Neural cell (in vitro differentiated cells): ENCODE data around the gene IL1RL2. TPM values are rescaled to one million over a fixed set of nuclear protein-coding genes. Genes with fewer than 3 reads are reported as not detected.

Experiments used
- H2AFZ ChIP-seq: fragments of 200-600, 300-800 bp; sonication (generic), shearing (Covaris generic); 2 replicates; pipeline ENCODE4 v1.6.0; 2014; ENCODE audit warnings: low read depth, mild to moderate bottlenecking, antibody characterized with exemption, low read length, moderate library complexity
- H3F3A ChIP-seq: fragments of 200-600 bp; shearing (Covaris generic); 2 replicates; pipeline ENCODE4 v1.6.1; 2016; ENCODE audit warnings: mild to moderate bottlenecking, moderate library complexity, mixed read lengths, antibody characterized with exemption, low read length; ENCODE audit not compliant: insufficient read depth, poor library complexity, severe bottlenecking
- H3K27ac ChIP-seq: fragments of 200-600, 300-800 bp; sonication (generic), shearing (Covaris generic); 2 replicates; pipeline ENCODE4 v1.5.1; 2014; ENCODE audit warnings: mild to moderate bottlenecking, low read length, moderate library complexity
- H3K27me3 ChIP-seq: fragments of 300-800, 200-600 bp; sonication (generic), shearing (Covaris generic); 2 replicates; pipeline ENCODE4 v1.6.0; 2014; ENCODE audit warnings: mild to moderate bottlenecking, low read depth, low read length, moderate library complexity; ENCODE audit not compliant: insufficient read depth
- H3K36me3 ChIP-seq: fragments of 300-800, 200-600 bp; sonication (generic), shearing (Covaris generic); 2 replicates; pipeline ENCODE4 v1.5.1; 2014; ENCODE audit warnings: mild to moderate bottlenecking, antibody characterized with exemption, low read length, moderate library complexity; ENCODE audit not compliant: insufficient read depth
- H3K4me2 ChIP-seq: fragments of 300-800, 200-600 bp; sonication (generic), shearing (Covaris generic); 2 replicates; pipeline ENCODE4 v1.6.0; 2014; ENCODE audit warnings: mild to moderate bottlenecking, low read length
- H3K4me3 ChIP-seq: fragments of 300-800, 200-600 bp; sonication (generic), shearing (Covaris generic); 2 replicates; pipeline ENCODE4 v1.5.1; 2014; ENCODE audit warnings: mild to moderate bottlenecking, low read length, moderate library complexity
- H3K79me2 ChIP-seq: fragments of 200-600 bp; shearing (Covaris generic); replicated peaks from 2 replicates; pipeline ENCODE4 v1.6.0; 2014; ENCODE audit warnings: mild to moderate bottlenecking, low read length, moderate library complexity; ENCODE audit not compliant: insufficient read depth
- H3K9ac ChIP-seq: fragments of 300-800, 200-600 bp; sonication (generic), shearing (Covaris generic); 2 replicates; pipeline ENCODE4 v1.6.1; 2016; ENCODE audit warnings: mild to moderate bottlenecking, low read length, mixed read lengths
- H3K9me2 ChIP-seq: fragments of 200-600 bp; shearing (Covaris generic); 2 replicates; pipeline ENCODE4 v1.6.1; 2016; ENCODE audit warnings: mild to moderate bottlenecking, low read length, mixed read lengths; ENCODE audit not compliant: insufficient read depth
- H3K9me3 ChIP-seq: fragments of 200-600, 300-800 bp; sonication (generic), shearing (Covaris generic); 2 replicates; pipeline ENCODE4 v1.6.1; 2016; ENCODE audit warnings: mild to moderate bottlenecking, mixed run types, low read length, moderate library complexity, mixed read lengths
- H4K20me1 ChIP-seq: fragments of 200-600 bp; shearing (Covaris generic); 2 replicates; pipeline ENCODE4 v1.6.1; 2016; ENCODE audit warnings: mild to moderate bottlenecking, mixed run types; ENCODE audit not compliant: insufficient read depth
- EP300 ChIP-seq: fragments of 450-650 bp; conservative IDR thresholded peaks from 2 replicates; pipeline ENCODE4 v1.6.1; 2014; ENCODE audit warnings: antibody characterized with exemption, mild to moderate bottlenecking, moderate library complexity; ENCODE audit not compliant: poor library complexity, severe bottlenecking
- EZH2 ChIP-seq: fragments of 200-600, 300-800 bp; shearing (Covaris generic), sonication (generic); IDR thresholded peaks from 2 replicates; pipeline ENCODE4 v1.6.1; 2014; ENCODE audit warnings: antibody characterized with exemption, low read length, borderline replicate concordance, mild to moderate bottlenecking; ENCODE audit not compliant: insufficient read depth, poor library complexity, severe bottlenecking
- MXI1 ChIP-seq: fragments of 450-650 bp; conservative IDR thresholded peaks from 2 replicates; pipeline ENCODE4 v1.6.1; 2014; ENCODE audit warnings: antibody characterized with exemption, mild to moderate bottlenecking; ENCODE audit not compliant: poor library complexity, severe bottlenecking
- POLR2AphosphoS5 ChIP-seq: IDR thresholded peaks from 2 replicates; pipeline ENCODE4 v1.6.1; 2012
- RAD21 ChIP-seq: fragments of 450-650 bp; conservative IDR thresholded peaks from 2 replicates; pipeline ENCODE4 v1.6.1; 2014; ENCODE audit warnings: antibody characterized with exemption, mild to moderate bottlenecking, moderate library complexity
- SMC3 ChIP-seq: fragments of 450-650 bp; conservative IDR thresholded peaks from 2 replicates; pipeline ENCODE4 v1.6.1; 2014; ENCODE audit warnings: antibody characterized with exemption, mild to moderate bottlenecking, moderate library complexity; ENCODE audit not compliant: poor library complexity
- TAF1 ChIP-seq: IDR thresholded peaks from 2 replicates; pipeline ENCODE4 v1.6.1; 2012; ENCODE audit warnings: low read depth
- polyA plus RNA-seq: library from polyadenylated mRNA; depleted of rRNA; stranded (reverse); fragments of >200 nt; gene quantifications from 2 replicates; pipeline ENCODE4 v1.2.3, GENCODE V29; 2014
- TF ChIP-seq, protein P1 (sequence below): IDR thresholded peaks from 2 replicates; pipeline ENCODE4 v1.6.1; 2012; ENCODE audit warnings: borderline replicate concordance
- TF ChIP-seq, protein P2 (sequence below): fragments of 450-650 bp; IDR thresholded peaks from 2 replicates; pipeline ENCODE4 v1.5.1; 2014; ENCODE audit warnings: antibody characterized with exemption, mild to moderate bottlenecking, moderate library complexity; ENCODE audit not compliant: poor library complexity, severe bottlenecking

The IL1RL2 gene
- polyA plus RNA-seq, 1 donor from 2014 or later = not detected

DNA sequence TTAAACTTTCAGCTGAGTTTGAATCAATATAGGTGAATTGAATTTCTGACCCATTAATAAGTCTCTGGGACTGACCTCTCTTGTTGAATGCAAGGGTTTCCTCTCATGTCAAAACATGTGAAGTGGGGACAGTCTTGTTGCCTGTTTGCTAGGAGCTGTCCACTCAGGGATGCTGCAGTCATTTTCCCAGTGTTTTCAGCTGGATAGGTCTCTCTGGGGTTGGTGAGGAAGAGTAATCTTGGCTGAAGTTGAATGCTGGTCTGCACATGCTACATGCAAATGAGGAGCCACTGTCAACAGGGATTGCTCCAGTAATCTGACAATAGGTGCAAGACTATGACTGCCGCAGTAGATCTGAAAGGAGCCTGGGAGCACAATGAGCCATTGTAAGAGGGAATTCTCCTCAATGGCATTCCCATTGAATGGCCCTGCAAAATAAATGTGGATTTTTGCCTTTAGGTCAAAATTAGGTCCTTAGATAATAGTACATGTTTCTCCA, 90.4 kb downstream of the IL1RL2 start:
- H3K27me3 ChIP-seq = no peaks in the 10 kb centered on the region
- no peaks in the 10 kb centered on the region for H4K20me1 ChIP-seq
- no peak overlapping the region for H3K27ac ChIP-seq
- H3K79me2 ChIP-seq = no peaks in the 10 kb centered on the region
- no peaks in the 10 kb centered on the region for H3K9me3 ChIP-seq
- no peaks in the 10 kb centered on the region for H3F3A ChIP-seq
- H2AFZ ChIP-seq = no peak overlapping the region
- H3K4me2 ChIP-seq = no peak overlapping the region
- no peaks in the 10 kb centered on the region for H3K36me3 ChIP-seq
- no peaks in the 10 kb centered on the region for H3K9me2 ChIP-seq
- H3K4me3 ChIP-seq = no peak overlapping the region
- no peak overlapping the region for H3K9ac ChIP-seq
- no peak for TF ChIP-seq MXI1
- no peak for TF ChIP-seq RAD21
- TF ChIP-seq, protein P1, sequence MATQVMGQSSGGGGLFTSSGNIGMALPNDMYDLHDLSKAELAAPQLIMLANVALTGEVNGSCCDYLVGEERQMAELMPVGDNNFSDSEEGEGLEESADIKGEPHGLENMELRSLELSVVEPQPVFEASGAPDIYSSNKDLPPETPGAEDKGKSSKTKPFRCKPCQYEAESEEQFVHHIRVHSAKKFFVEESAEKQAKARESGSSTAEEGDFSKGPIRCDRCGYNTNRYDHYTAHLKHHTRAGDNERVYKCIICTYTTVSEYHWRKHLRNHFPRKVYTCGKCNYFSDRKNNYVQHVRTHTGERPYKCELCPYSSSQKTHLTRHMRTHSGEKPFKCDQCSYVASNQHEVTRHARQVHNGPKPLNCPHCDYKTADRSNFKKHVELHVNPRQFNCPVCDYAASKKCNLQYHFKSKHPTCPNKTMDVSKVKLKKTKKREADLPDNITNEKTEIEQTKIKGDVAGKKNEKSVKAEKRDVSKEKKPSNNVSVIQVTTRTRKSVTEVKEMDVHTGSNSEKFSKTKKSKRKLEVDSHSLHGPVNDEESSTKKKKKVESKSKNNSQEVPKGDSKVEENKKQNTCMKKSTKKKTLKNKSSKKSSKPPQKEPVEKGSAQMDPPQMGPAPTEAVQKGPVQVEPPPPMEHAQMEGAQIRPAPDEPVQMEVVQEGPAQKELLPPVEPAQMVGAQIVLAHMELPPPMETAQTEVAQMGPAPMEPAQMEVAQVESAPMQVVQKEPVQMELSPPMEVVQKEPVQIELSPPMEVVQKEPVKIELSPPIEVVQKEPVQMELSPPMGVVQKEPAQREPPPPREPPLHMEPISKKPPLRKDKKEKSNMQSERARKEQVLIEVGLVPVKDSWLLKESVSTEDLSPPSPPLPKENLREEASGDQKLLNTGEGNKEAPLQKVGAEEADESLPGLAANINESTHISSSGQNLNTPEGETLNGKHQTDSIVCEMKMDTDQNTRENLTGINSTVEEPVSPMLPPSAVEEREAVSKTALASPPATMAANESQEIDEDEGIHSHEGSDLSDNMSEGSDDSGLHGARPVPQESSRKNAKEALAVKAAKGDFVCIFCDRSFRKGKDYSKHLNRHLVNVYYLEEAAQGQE = no peak
- TF ChIP-seq EZH2 = no peak
- TF ChIP-seq TAF1 = no peak
- no peak for TF ChIP-seq EP300
- TF ChIP-seq, protein P2, sequence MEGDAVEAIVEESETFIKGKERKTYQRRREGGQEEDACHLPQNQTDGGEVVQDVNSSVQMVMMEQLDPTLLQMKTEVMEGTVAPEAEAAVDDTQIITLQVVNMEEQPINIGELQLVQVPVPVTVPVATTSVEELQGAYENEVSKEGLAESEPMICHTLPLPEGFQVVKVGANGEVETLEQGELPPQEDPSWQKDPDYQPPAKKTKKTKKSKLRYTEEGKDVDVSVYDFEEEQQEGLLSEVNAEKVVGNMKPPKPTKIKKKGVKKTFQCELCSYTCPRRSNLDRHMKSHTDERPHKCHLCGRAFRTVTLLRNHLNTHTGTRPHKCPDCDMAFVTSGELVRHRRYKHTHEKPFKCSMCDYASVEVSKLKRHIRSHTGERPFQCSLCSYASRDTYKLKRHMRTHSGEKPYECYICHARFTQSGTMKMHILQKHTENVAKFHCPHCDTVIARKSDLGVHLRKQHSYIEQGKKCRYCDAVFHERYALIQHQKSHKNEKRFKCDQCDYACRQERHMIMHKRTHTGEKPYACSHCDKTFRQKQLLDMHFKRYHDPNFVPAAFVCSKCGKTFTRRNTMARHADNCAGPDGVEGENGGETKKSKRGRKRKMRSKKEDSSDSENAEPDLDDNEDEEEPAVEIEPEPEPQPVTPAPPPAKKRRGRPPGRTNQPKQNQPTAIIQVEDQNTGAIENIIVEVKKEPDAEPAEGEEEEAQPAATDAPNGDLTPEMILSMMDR = no peak
- no peak for TF ChIP-seq SMC3
- TF ChIP-seq POLR2AphosphoS5 = no peak

DNA sequence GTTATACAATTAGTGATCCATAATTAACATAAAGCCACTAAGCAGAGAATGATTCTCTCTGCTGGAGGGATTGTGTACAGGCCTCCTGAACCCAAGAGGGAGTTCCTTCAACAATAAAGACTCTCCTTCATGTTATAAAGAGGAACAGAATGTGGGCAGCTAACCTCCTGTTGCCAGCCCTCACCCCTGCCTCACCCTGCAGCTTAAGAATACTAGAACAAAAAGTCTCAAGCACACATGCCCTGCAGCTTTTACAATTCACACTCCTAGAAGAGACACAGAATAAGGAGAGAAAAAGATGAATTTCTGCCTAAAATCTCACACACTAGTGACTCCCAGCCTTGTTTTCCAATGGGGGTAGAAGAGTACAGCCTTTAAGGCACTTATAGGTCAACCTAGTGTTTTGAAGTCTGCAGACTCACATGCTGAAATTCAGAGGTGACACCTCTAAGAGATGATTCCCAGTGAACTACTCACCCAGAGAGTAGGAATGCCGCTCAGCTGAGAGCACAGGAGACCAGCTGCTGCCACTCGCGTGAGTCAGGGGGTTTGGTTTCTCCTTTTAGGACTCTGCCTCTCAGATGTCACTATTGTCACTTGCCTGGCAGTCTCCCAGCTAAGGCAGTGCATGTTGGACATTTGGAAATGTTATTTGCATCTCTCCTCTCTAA, 92.0 kb downstream of the IL1RL2 start:
- H3K4me3 ChIP-seq = no peak overlapping the region
- TF ChIP-seq POLR2AphosphoS5 (no peak), TAF1 (no peak), EP300 (no peak), RAD21 (no peak), EZH2 (no peak), SMC3 (no peak), MXI1 (no peak)
- TF ChIP-seq, protein P2 = no peak
- TF ChIP-seq, protein P1 = no peak
- no peaks in the 10 kb centered on the region for H3F3A ChIP-seq
- no peaks in the 10 kb centered on the region for H3K36me3 ChIP-seq
- no peak overlapping the region for H3K27ac ChIP-seq
- H2AFZ ChIP-seq = no peak overlapping the region
- H4K20me1 ChIP-seq = no peaks in the 10 kb centered on the region
- no peaks in the 10 kb centered on the region for H3K9me3 ChIP-seq
- no peaks in the 10 kb centered on the region for H3K27me3 ChIP-seq
- H3K9me2 ChIP-seq = no peaks in the 10 kb centered on the region
- H3K79me2 ChIP-seq = no peaks in the 10 kb centered on the region
- no peak overlapping the region for H3K4me2 ChIP-seq
- no peak overlapping the region for H3K9ac ChIP-seq
